ENCODE results near the gene ST3GAL5.
A peak's percentile ranks its signal among the peaks of the same experiment; 100 is the strongest.
"Not testable (repeated sequence)": the region's sequence is repeated elsewhere in the genome, so short reads cannot be mapped to it uniquely, and the experiment has no call there.

The ST3GAL5 gene

GRCh38 chr2:85888684-85889626 lies at the start of gene ST3GAL5:
Gene ST3GAL5 (minus strand): TSS chr2:85888990. CDS start chr2:85888905, 85 bp downstream.
- peak; percentile 84 to 90 for DNase-seq

- DNase-seq: no peak
Measured at GRCh38 chr2:85938456-85938855, 49.7 kb upstream of the ST3GAL5 start.

GRCh38 chr2:85937069-85937439 lies 48.3 kb upstream of the ST3GAL5 start:
- no peak for DNase-seq

GRCh38 chr2:85936421-85937068 lies 47.8 kb upstream of the ST3GAL5 start:
- DNase-seq: no peak

- no peak for DNase-seq
Measured at GRCh38 chr2:85935746-85936208, 47.0 kb upstream of the ST3GAL5 start.

- no peak for DNase-seq
Measured at GRCh38 chr2:85935170-85935745, 46.5 kb upstream of the ST3GAL5 start.

- no peak for DNase-seq
Measured at GRCh38 chr2:85933753-85934594, 45.2 kb upstream of the ST3GAL5 start.

GRCh38 chr2:85931151-85931550 lies 42.4 kb upstream of the ST3GAL5 start:
- DNase-seq: not testable (repeated sequence)

GRCh38 chr2:85930129-85931124 lies 41.6 kb upstream of the ST3GAL5 start:
- DNase-seq: no peak

- DNase-seq: no peak
Measured at GRCh38 chr2:85929096-85930050, 40.6 kb upstream of the ST3GAL5 start.

- no peak for DNase-seq
Measured at GRCh38 chr2:85926931-85927661, 38.3 kb upstream of the ST3GAL5 start.

GRCh38 chr2:85926526-85926925 lies 37.7 kb upstream of the ST3GAL5 start:
- DNase-seq: no peak

GRCh38 chr2:85925216-85925671 lies 36.5 kb upstream of the ST3GAL5 start:
- DNase-seq: no peak

- no peak for DNase-seq
Measured at GRCh38 chr2:85924522-85924921, 35.7 kb upstream of the ST3GAL5 start.

- DNase-seq: no peak
Measured at GRCh38 chr2:85922199-85922598, 33.4 kb upstream of the ST3GAL5 start.

- DNase-seq: no peak
Measured at GRCh38 chr2:85921659-85922058, 32.9 kb upstream of the ST3GAL5 start.

- no peak for DNase-seq
Measured at GRCh38 chr2:85920810-85921545, 32.2 kb upstream of the ST3GAL5 start.

Measured in AML-193 (cell line).